ENCODE results near the gene ZNF500. TPM values are rescaled to one million over a fixed set of nuclear protein-coding genes. Genes with fewer than 3 reads are reported as not detected.
"Not testable (repeated sequence)": the region's sequence is repeated elsewhere in the genome, so short reads cannot be mapped to it uniquely, and the experiment has no call there.

ZNF500 gene
- total RNA-seq, 3 donors from 2014 or later = 8.2 to 17.0 (median 16.4) TPM

GRCh38 chr16:4743226-4743878, 23.6 kb downstream of the ZNF500 start:
- TF ChIP-seq CTCF (IDR thresholded peaks at IDR 0.05) = no peak
- H3K36me3 ChIP-seq = no peaks in the 10 kb centered on the region
- H3K27ac ChIP-seq = no peak overlapping the region
- H3K9me3 ChIP-seq = no peaks in the 10 kb centered on the region
- DNase-seq (ENCODE audit: low spot score in 2 of 2) = no peak
- intact Hi-C loops (cut with DNase I; ENCODE audit: low total_unique reads) = no loop called here
- H3K27me3 ChIP-seq = no peaks in the 10 kb centered on the region
- no peaks in the 10 kb centered on the region for H3K4me1 ChIP-seq
- peak overlapping the region in 2 of 3 donors; percentile 23 to 57 for H3K4me3 ChIP-seq

- intact Hi-C loops (cut with DNase I; ENCODE audit: low total_unique reads); H3K27me3 ChIP-seq; H3K36me3 ChIP-seq; H3K4me3 ChIP-seq; H3K27ac ChIP-seq; H3K9me3 ChIP-seq; H3K4me1 ChIP-seq; DNase-seq (ENCODE audit: low spot score in 2 of 2): not testable (repeated sequence)
Observed at GRCh38 chr16:4738370-4738769, 28.6 kb downstream of the ZNF500 start.

GRCh38 chr16:4737545-4737944, 29.4 kb downstream of the ZNF500 start:
- no peaks in the 10 kb centered on the region for H3K9me3 ChIP-seq

GRCh38 chr16:4736546-4736945, 30.4 kb downstream of the ZNF500 start:
- H3K4me3 ChIP-seq = no peak overlapping the region
- no peaks in the 10 kb centered on the region for H3K27me3 ChIP-seq
- TF ChIP-seq POLR2A (IDR thresholded peaks at IDR 0.05) (no peak), POLR2AphosphoS5 (IDR thresholded peaks at IDR 0.05) (no peak), CTCF (IDR thresholded peaks at IDR 0.05) (no peak)
- no peak for DNase-seq (ENCODE audit: low spot score in 2 of 2)
- intact Hi-C loops (cut with DNase I; ENCODE audit: low total_unique reads) = no loop called here
- no peaks in the 10 kb centered on the region for H3K36me3 ChIP-seq
- no peaks in the 10 kb centered on the region for H3K9me3 ChIP-seq
- no peak overlapping the region for H3K27ac ChIP-seq
- no peaks in the 10 kb centered on the region for H3K4me1 ChIP-seq

More at GRCh38 chr16:4737545-4737944, 29.4 kb downstream of the ZNF500 start:
- H3K27ac ChIP-seq = no peak overlapping the region
- TF ChIP-seq POLR2AphosphoS5 (IDR thresholded peaks at IDR 0.05) (no peak), POLR2A (IDR thresholded peaks at IDR 0.05) (no peak), CTCF (IDR thresholded peaks at IDR 0.05) (no peak)
- H3K4me3 ChIP-seq = peak overlapping the region in 1 of 3 donors; percentile 15
- DNase-seq (ENCODE audit: low spot score in 2 of 2) = no peak
- intact Hi-C loops (cut with DNase I; ENCODE audit: low total_unique reads) = no loop called here
- H3K27me3 ChIP-seq = no peaks in the 10 kb centered on the region
- H3K36me3 ChIP-seq = no peaks in the 10 kb centered on the region
- no peaks in the 10 kb centered on the region for H3K4me1 ChIP-seq

GRCh38 chr16:4734730-4735535, 32.0 kb downstream of the ZNF500 start:
- TF ChIP-seq POLR2AphosphoS5 (IDR thresholded peaks at IDR 0.05) (no peak), CTCF (IDR thresholded peaks at IDR 0.05) (no peak), POLR2A (IDR thresholded peaks at IDR 0.05) (no peak)
- peak; percentile 81 to 85 for DNase-seq (ENCODE audit: low spot score in 2 of 2)
- no peaks in the 10 kb centered on the region for H3K4me1 ChIP-seq
- peak overlapping the region; percentile 91 to 99 (median 98) for H3K4me3 ChIP-seq
- H3K9me3 ChIP-seq = no peaks in the 10 kb centered on the region
- intact Hi-C loops (cut with DNase I; ENCODE audit: low total_unique reads) = no loop called here
- no peaks in the 10 kb centered on the region for H3K36me3 ChIP-seq
- H3K27me3 ChIP-seq = no peaks in the 10 kb centered on the region
- H3K27ac ChIP-seq = peak overlapping the region; percentile 85 to 90
